ENCODE results near the gene TIMELESS.

- TF ChIP-seq CTCF (conservative IDR thresholded peaks at IDR 0.05 in 1 of 2, IDR thresholded peaks at IDR 0.05 in 1 of 2; ENCODE audit: extremely low read depth in 1 of 2, insufficient read depth in 1 of 2, low read depth in 1 of 2, low read length in 2 of 2): no peak
- TF ChIP-seq EZH2 (IDR thresholded peaks at IDR 0.05; ENCODE audit: borderline replicate concordance, low read length): no peak
These were observed 31.5 kb downstream of the TIMELESS start for GRCh38 chr12:56417739-56418138.
